H9 (cell line): ENCODE results near the gene PAX8. TPM values are rescaled to one million over a fixed set of nuclear protein-coding genes. Genes with fewer than 3 reads are reported as not detected.

Source experiments
- DNase-seq: peaks from one replicate; pipeline ENCODE4 v3.0.0-alpha.2; 2017
- H2AFZ ChIP-seq: one replicate; pipeline ENCODE4 v1.6.1; 2013; ENCODE audit warnings: mild to moderate bottlenecking, low read length, control low read depth, moderate library complexity
- H2AK5ac ChIP-seq: 2 replicates; pipeline ENCODE4 v1.6.1; 2013; ENCODE audit warnings: low read length, control low read depth, mixed read lengths; ENCODE audit not compliant: insufficient read length
- H2BK120ac ChIP-seq: one replicate; pipeline ENCODE4 v1.6.1; 2013; ENCODE audit warnings: low read depth, mild to moderate bottlenecking, low read length, control low read depth, inconsistent platforms; ENCODE audit not compliant: poor library complexity, severe bottlenecking
- H2BK12ac ChIP-seq: 2 replicates; pipeline ENCODE4 v1.6.1; 2013; ENCODE audit warnings: low read length, control low read depth, mixed read lengths, low read depth; ENCODE audit not compliant: insufficient read length
- H2BK15ac ChIP-seq: 2 replicates; pipeline ENCODE4 v1.6.1; 2013; ENCODE audit warnings: low read depth, low read length, control low read depth
- H2BK20ac ChIP-seq: one replicate; pipeline ENCODE4 v1.6.1; 2013; ENCODE audit warnings: low read depth, mild to moderate bottlenecking, low read length, control low read depth, inconsistent platforms; ENCODE audit not compliant: poor library complexity, severe bottlenecking
- H2BK5ac ChIP-seq: 2 replicates; pipeline ENCODE4 v1.6.1; 2013; ENCODE audit warnings: low read length, control low read depth, mixed read lengths; ENCODE audit not compliant: insufficient read length
- H3K14ac ChIP-seq: 2 replicates; pipeline ENCODE4 v1.6.1; 2013; ENCODE audit warnings: low read length, control low read depth; ENCODE audit not compliant: insufficient read depth
- H3K18ac ChIP-seq: 2 replicates; pipeline ENCODE4 v1.6.1; 2013; ENCODE audit warnings: low read depth, mild to moderate bottlenecking, mixed read lengths, low read length, control low read depth; ENCODE audit not compliant: insufficient read length
- H3K23ac ChIP-seq: 2 replicates; pipeline ENCODE4 v1.6.1; 2013; ENCODE audit warnings: low read length, control low read depth, mixed read lengths, low read depth; ENCODE audit not compliant: insufficient read length
- H3K23me2 ChIP-seq: 2 replicates; pipeline ENCODE4 v1.6.1; 2013; ENCODE audit warnings: low read depth, mild to moderate bottlenecking, mixed read lengths, low read length, control low read depth; ENCODE audit not compliant: insufficient read length, poor library complexity, severe bottlenecking
- H3K27ac ChIP-seq: 2 replicates; pipeline ENCODE4 v1.5.1; 2013; ENCODE audit warnings: low read length, control low read depth, mixed read lengths, low read depth; ENCODE audit not compliant: insufficient read length
- H3K27me3 ChIP-seq: 2 replicates; pipeline ENCODE4 v1.6.1; 2013; ENCODE audit warnings: low read length, control low read depth, inconsistent platforms; ENCODE audit not compliant: insufficient read depth
- H3K4ac ChIP-seq: 2 replicates; pipeline ENCODE4 v1.6.1; 2013; ENCODE audit warnings: low read depth, mild to moderate bottlenecking, control low read depth, inconsistent platforms, low read length, moderate library complexity
- H3K4me1 ChIP-seq: 2 replicates; pipeline ENCODE4 v1.6.1; 2013; ENCODE audit warnings: low read length, control low read depth, inconsistent platforms; ENCODE audit not compliant: insufficient read depth
- H3K4me2 ChIP-seq: 2 replicates; pipeline ENCODE4 v1.6.1; 2013; ENCODE audit warnings: low read length, control low read depth, mixed read lengths; ENCODE audit not compliant: insufficient read length, insufficient read depth
- H3K56ac ChIP-seq: 2 replicates; pipeline ENCODE4 v1.6.1; 2013; ENCODE audit warnings: low read depth, mild to moderate bottlenecking, mixed read lengths, low read length, control low read depth; ENCODE audit not compliant: insufficient read length
- H3K79me1 ChIP-seq: 2 replicates; pipeline ENCODE4 v1.6.1; 2013; ENCODE audit warnings: low read depth, mild to moderate bottlenecking, moderate library complexity, low read length, control low read depth, inconsistent platforms; ENCODE audit not compliant: insufficient read depth, poor library complexity, severe bottlenecking
- H3K79me2 ChIP-seq: 2 replicates; pipeline ENCODE4 v1.6.1; 2013; ENCODE audit warnings: low read length, control low read depth, inconsistent platforms; ENCODE audit not compliant: insufficient read depth
- H3K9ac ChIP-seq: 2 replicates; pipeline ENCODE4 v1.6.1; 2013; ENCODE audit warnings: low read length, control low read depth, mixed read lengths; ENCODE audit not compliant: insufficient read length; ENCODE audit errors: extremely low read depth
- H3K9me3 ChIP-seq: one replicate; pipeline ENCODE4 v1.6.1; 2013; ENCODE audit warnings: low read depth, low read length, inconsistent platforms; ENCODE audit not compliant: control insufficient read depth
- H3T11ph ChIP-seq: one replicate; pipeline ENCODE4 v1.6.1; 2013; ENCODE audit warnings: mild to moderate bottlenecking, low read length, control low read depth, inconsistent platforms
- H4K20me1 ChIP-seq: one replicate; pipeline ENCODE4 v1.6.1; 2013; ENCODE audit not compliant: control insufficient read depth, insufficient read length, insufficient read depth
- H4K5ac ChIP-seq: 2 replicates; pipeline ENCODE4 v1.6.1; 2013; ENCODE audit warnings: low read depth, mild to moderate bottlenecking, mixed read lengths, low read length, control low read depth; ENCODE audit not compliant: insufficient read length
- H4K8ac ChIP-seq: replicated peaks from 2 replicates; pipeline ENCODE4 v1.6.1; 2013; ENCODE audit warnings: low read length, control low read depth, mixed read lengths, low read depth; ENCODE audit not compliant: insufficient read length
- H4K91ac ChIP-seq: 2 replicates; pipeline ENCODE4 v1.6.1; 2013; ENCODE audit warnings: low read depth, mild to moderate bottlenecking, moderate library complexity, mixed read lengths, low read length, control low read depth; ENCODE audit not compliant: insufficient read length
- H3K27ac Mint-ChIP-seq, 3 experiments: 2 replicates in 2 of 3; 3 replicates in 1 of 3; pipeline ENCODE4 v1.8.0; 2020 to 2021; ENCODE audit warnings: mixed read lengths in 3 of 3, mild to moderate bottlenecking in 1 of 3, moderate library complexity in 1 of 3
- H3K27me3 Mint-ChIP-seq: 2 replicates; pipeline ENCODE4 v1.8.0; 2021; ENCODE audit warnings: low read depth, mild to moderate bottlenecking, moderate library complexity, mixed read lengths
- H3K36me3 Mint-ChIP-seq, 3 experiments: 2 replicates in 2 of 3; 3 replicates in 1 of 3; pipeline ENCODE4 v1.8.0; 2020 to 2021; ENCODE audit warnings: low read depth in 3 of 3, mixed read lengths in 3 of 3; ENCODE audit not compliant: insufficient read depth in 1 of 3
- H3K4me1 Mint-ChIP-seq, 2 experiments: 2 replicates each; pipeline ENCODE4 v1.8.0; 2020; ENCODE audit warnings: mixed read lengths in 2 of 2
- H3K4me3 Mint-ChIP-seq, 2 experiments: 2 replicates in 1 of 2; 3 replicates in 1 of 2; pipeline ENCODE4 v1.8.0; 2020 to 2021; ENCODE audit warnings: mild to moderate bottlenecking in 2 of 2, mixed read lengths in 2 of 2, moderate library complexity in 1 of 2
- H3K9me3 Mint-ChIP-seq, 2 experiments: 2 replicates in 1 of 2; 3 replicates in 1 of 2; pipeline ENCODE4 v1.8.0; 2020; ENCODE audit warnings: mild to moderate bottlenecking in 2 of 2, mixed read lengths in 2 of 2, moderate library complexity in 1 of 2
- CTCF ChIP-seq: fragments of 200-600 bp; sonication (generic); conservative IDR thresholded peaks from 3 replicates; pipeline ENCODE4 v1.8.0; 2021; ENCODE audit warnings: antibody characterized with exemption, mild to moderate bottlenecking
- WGBS: extraction: QIAGEN DNeasy Blood & Tissue Kit; methylation state at CpG from one replicate; pipeline ENCODE4 v1.1.7; 2013; ENCODE audit warnings: missing lambda C conversion rate, low lambda C conversion rate, mixed read lengths; ENCODE audit not compliant: insufficient read length; ENCODE audit errors: extremely low coverage; 5-methylcytosine and 5-hydroxymethylcytosine counted together
- total RNA-seq: library from RNA; stranded (reverse); gene quantifications from 2 replicates; pipeline ENCODE4 v1.2.1, GENCODE V29; 2021

The PAX8 gene
- total RNA-seq, 1 experiment from 2014 or later = not detected

DNA sequence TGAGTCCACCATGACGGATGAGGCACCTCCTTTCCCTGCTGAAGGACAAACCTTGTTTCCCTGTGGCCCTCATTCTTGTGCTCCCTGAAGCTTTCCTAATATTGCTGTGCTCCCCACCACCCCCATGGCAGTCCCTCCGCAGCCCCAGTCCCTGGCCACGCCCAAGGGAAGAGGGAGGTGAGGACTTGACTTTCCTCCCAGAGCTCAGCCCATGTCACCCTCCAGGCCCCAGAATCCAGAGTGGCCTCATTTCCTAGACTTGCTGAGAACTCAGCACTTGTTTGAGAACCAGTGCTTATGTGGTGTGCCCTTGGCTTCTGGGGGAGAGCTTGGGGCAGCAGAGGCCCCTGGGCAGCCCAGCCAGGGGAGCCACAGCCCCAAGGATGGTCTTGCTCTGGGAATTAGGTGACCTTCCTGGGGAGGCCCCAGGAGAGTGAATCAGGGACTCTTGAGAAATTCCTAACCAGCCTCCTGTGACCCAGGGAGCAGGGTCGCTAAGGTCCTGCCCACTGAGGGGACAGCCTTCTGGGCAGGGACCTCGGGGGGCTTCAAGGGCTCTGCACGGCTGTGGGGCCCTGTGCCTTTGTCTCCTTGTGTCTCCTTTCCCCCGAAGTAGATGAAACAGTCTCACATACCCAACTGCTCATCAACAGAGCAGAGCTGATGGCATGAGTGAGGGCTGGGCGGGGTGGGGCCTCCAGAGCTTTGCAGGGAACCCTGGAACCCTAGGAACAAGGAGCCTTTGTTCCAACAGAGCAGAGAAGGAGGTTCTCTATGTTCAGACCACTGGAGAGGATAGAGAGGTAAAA, 77.0 kb downstream of the PAX8 start:
- peaks cover 26% of the 10 kb centered on the region for H3K27me3 Mint-ChIP-seq
- H3K9ac ChIP-seq = no peak overlapping the region
- H3K56ac ChIP-seq = no peak overlapping the region
- H3K4me1 ChIP-seq = no peaks in the 10 kb centered on the region
- no peak overlapping the region for H2BK12ac ChIP-seq
- no peaks in the 10 kb centered on the region for H3K23me2 ChIP-seq
- H4K8ac ChIP-seq = no peak overlapping the region
- H3K27ac Mint-ChIP-seq = no peak overlapping the region
- H4K20me1 ChIP-seq = no peaks in the 10 kb centered on the region
- H2BK5ac ChIP-seq = no peak overlapping the region
- no peak overlapping the region for H3K27ac ChIP-seq
- no peak overlapping the region for H4K91ac ChIP-seq
- H2BK120ac ChIP-seq = no peak overlapping the region
- no peak overlapping the region for H3T11ph ChIP-seq
- no peak for TF ChIP-seq CTCF
- no peaks in the 10 kb centered on the region for H3K27me3 ChIP-seq
- no peaks in the 10 kb centered on the region for H3K79me1 ChIP-seq
- H3K4me3 Mint-ChIP-seq = no peak overlapping the region
- H3K4me2 ChIP-seq = no peak overlapping the region
- H3K4ac ChIP-seq = no peak overlapping the region
- no peaks in the 10 kb centered on the region for H3K36me3 Mint-ChIP-seq
- no peak overlapping the region for H4K5ac ChIP-seq
- no peaks in the 10 kb centered on the region for H3K79me2 ChIP-seq
- no peak overlapping the region for H3K23ac ChIP-seq
- no peak overlapping the region for H3K14ac ChIP-seq
- no peak overlapping the region for H2BK15ac ChIP-seq
- H2BK20ac ChIP-seq = no peak overlapping the region
- peaks cover 4 to 6% of the 10 kb centered on the region in 2 experiments; a peak in 3 of 4 replicates for H3K4me1 Mint-ChIP-seq
- no CpG with 5 or more reads among the region's 8 CpGs for WGBS
- no peak overlapping the region for H3K18ac ChIP-seq
- no peak for DNase-seq
- H2AK5ac ChIP-seq = no peak overlapping the region
- no peaks in the 10 kb centered on the region for H3K9me3 ChIP-seq
- no peak overlapping the region for H2AFZ ChIP-seq
- no peaks in the 10 kb centered on the region; a peak in 1 of 5 replicates for H3K9me3 Mint-ChIP-seq
